ENCODE measurements around the gene EYS.

DNA sequence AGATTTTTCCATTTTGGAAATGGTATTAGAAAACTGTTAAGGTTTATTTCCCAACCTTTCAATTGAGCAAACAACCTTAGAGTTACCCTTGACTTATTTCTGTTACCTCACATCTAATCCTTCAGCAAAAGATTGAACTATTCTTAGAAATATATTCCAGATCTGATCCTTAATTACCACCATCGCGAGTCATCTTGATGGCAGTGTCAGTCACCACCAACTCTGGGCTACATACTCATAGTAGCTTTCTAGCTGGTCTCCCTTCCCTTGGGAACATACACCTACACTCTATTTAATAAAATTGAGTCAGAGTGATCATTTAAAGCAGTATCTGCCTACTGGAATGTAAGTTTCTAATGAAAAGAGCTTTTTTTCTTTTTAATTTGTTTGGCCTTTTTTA is 308.2 kb downstream of the EYS start:
- TF ChIP-seq POLR2A (IDR thresholded peaks at IDR 0.05) (no peak), CTCF (IDR thresholded peaks at IDR 0.05) (no peak)
